Transverse colon (tissue), 4 donors: ENCODE data around the gene C1orf21. TPM values are rescaled to one million over a fixed set of nuclear protein-coding genes. Genes with fewer than 3 reads are reported as not detected.

ENCODE experiments used
- DNase-seq: peaks from one replicate; pipeline ENCODE4 v3.0.0-alpha.2; 2019
- H3K27ac ChIP-seq, 4 donors: fragments of 200-600 bp; sonication (generic); 2 replicates each; pipeline ENCODE4 v1.5.1; 2016 to 2018; ENCODE audit warnings: inconsistent platforms in 4 of 4
- H3K27me3 ChIP-seq: fragments of 200-600 bp; sonication (generic); 2 replicates; pipeline ENCODE4 v1.5.1; 2017; ENCODE audit warnings: inconsistent platforms
- H3K36me3 ChIP-seq, 4 donors: fragments of 200-600 bp; sonication (generic); 2 replicates each; pipeline ENCODE4 v1.5.1; 2017 to 2019; ENCODE audit warnings: inconsistent platforms in 4 of 4
- H3K4me1 ChIP-seq, 4 donors: fragments of 200-600 bp; sonication (generic); 2 replicates each; pipeline ENCODE4 v1.5.1; 2017 to 2020; ENCODE audit warnings: inconsistent platforms in 4 of 4
- H3K4me3 ChIP-seq, 4 donors: fragments of 200-600 bp; sonication (generic); 1 replicate in 1 of 4; 2 replicates in 3 of 4; pipeline versions ENCODE4 v1.5.1 to v1.6.1; 2017 to 2019; ENCODE audit warnings: inconsistent platforms in 4 of 4
- H3K9me3 ChIP-seq, 2 donors: fragments of 200-600 bp; sonication (generic); 2 replicates each; pipeline ENCODE4 v1.5.1; 2017 to 2019; ENCODE audit warnings: inconsistent platforms in 2 of 2
- EP300 ChIP-seq: sonication (generic); formaldehyde crosslinking; IDR thresholded peaks from one replicate; pipeline ENCODE4 v1.6.1; 2017; ENCODE audit warnings: antibody characterized with exemption, low read depth
- POLR2A ChIP-seq: fragments of 450-650 bp; IDR thresholded peaks from one replicate; pipeline ENCODE4 v1.6.1; 2016; ENCODE audit warnings: antibody characterized with exemption, mild to moderate bottlenecking, moderate library complexity
- POLR2AphosphoS5 ChIP-seq, 3 donors: sonication (generic); formaldehyde crosslinking; IDR thresholded peaks; one replicate each; pipeline ENCODE4 v1.6.1; 2016; ENCODE audit warnings: antibody characterized with exemption in 3 of 3
- WGBS, 2 donors: methylation state at CpG; one replicate each; pipeline ENCODE4 v1.1.5; 2018; ENCODE audit warnings: low coverage in 1 of 2; 5-methylcytosine and 5-hydroxymethylcytosine counted together
- in situ Hi-C, 4 donors: fragments of 200-750 bp; cut with MboI; loops; one replicate each; pipeline versions ENCODE4 v1.15.0 to v1.15.1; 2017; ENCODE audit warnings: low sequenced_read_pairs in 3 of 4, low pct_ligation_motif_present in 1 of 4, low pct_unique_long_range_greater_than_20kb in 1 of 4
- intact Hi-C: fragments of 100-400 bp; cut with DNase I; formaldehyde crosslinking; loops from one replicate; pipeline ENCODE4 v1.15.1; 2023; ENCODE audit warnings: low total_unique reads
- total RNA-seq, 4 donors: library from RNA; depleted of rRNA; stranded (reverse); fragments of >200 nt; gene quantifications; one replicate each; pipeline ENCODE4 v1.1.0, GENCODE V29; 2016
- TF ChIP-seq, protein P1 (sequence below), 5 experiments: fragments of 200-600 bp in 3 of 5; fragments of 450-650 bp in 2 of 5; sonication (generic) in 3 of 5; IDR thresholded peaks; 1 replicate in 2 of 5; 2 replicates in 3 of 5; pipeline ENCODE4 v1.5.1; 2016 to 2017; ENCODE audit warnings: antibody characterized with exemption in 5 of 5, inconsistent platforms in 3 of 5, mild to moderate bottlenecking in 2 of 5, moderate library complexity in 1 of 5

C1orf21 gene
- total RNA-seq, 4 donors from 2014 or later = 38.4 to 70.0 (median 62.4) TPM

GRCh38 chr1:184483101-184483683, 96.4 kb downstream of the C1orf21 start:
- no peak overlapping the region for H3K4me3 ChIP-seq
- no peaks in the 10 kb centered on the region for H3K9me3 ChIP-seq
- in situ Hi-C loops (no loop called here), intact Hi-C loops (no loop called here)
- H3K27ac ChIP-seq = peak overlapping the region; percentile 67 to 84 (median 75)
- H3K4me1 ChIP-seq = peaks cover 33 to 76% (median 44%) of the 10 kb centered on the region in 4 donors
- TF ChIP-seq EP300 (no peak), POLR2AphosphoS5 (IDR thresholded peaks at IDR 0.05) (peak; percentile 21 to 68 (median 44))
- DNase-seq = peak; percentile 38
- WGBS, 2 donors = 57 to 61% methylated on average over 3 of the region's 3 CpGs
- H3K36me3 ChIP-seq = peaks cover 0 to 4% (median 0%) of the 10 kb centered on the region in 4 donors
- H3K27me3 ChIP-seq = no peaks in the 10 kb centered on the region

DNA sequence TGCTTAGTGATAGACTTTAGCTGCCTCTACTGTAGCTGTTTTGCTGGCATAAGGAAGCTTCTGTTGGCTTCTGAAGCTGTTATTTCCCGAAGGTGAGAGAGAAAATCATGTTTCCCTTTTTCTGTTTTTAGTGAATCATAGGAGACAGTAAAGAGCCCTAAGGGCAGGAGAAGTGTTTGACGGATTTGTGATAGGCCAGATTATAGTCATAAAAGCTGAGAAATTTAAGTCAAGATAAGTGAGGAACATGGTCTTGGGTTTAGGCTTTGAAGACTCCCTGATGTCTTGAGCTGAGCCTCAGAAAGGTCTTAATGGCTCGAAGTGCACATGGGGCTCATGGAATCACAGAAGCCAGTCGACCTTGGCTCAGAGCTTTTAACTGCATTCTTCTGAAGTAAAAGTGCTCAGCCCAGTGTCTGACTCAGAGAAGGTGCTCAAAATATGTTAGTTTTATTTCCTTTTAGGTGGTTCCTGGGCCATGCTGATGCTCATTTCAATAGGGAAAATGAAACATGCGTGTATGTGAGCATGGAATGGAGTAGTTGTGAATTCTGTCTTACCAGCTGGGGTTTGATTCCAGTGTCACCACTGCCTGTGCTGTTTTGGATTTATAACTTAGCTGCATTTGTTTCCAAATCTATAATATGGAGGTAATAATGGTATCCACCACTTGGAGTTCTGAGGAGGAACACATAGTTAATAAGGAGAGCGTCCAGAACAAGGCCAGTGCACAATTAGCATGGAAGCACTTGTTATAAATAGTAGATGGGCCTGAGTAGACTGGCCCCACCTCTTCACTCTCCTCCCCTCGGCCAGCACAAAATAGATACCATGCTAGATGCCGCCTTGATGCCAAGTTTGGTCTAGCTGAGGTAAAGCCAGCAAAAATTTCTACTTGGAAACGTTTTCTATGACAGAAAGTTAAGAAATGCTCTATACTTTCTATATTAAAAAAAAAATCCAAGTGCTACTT, 99.2 kb downstream of the C1orf21 start:
- Histone ChIP-seq H3K36me3 (no peaks in the 10 kb centered on the region), H3K27ac (peak overlapping the region; percentile 67 to 84 (median 75)), H3K4me3 (no peak overlapping the region), H3K9me3 (no peaks in the 10 kb centered on the region), H3K4me1 (peaks cover 45 to 74% (median 54%) of the 10 kb centered on the region in 4 donors), H3K27me3 (no peaks in the 10 kb centered on the region)
- no peak for TF ChIP-seq POLR2A
- TF ChIP-seq, protein P1, sequence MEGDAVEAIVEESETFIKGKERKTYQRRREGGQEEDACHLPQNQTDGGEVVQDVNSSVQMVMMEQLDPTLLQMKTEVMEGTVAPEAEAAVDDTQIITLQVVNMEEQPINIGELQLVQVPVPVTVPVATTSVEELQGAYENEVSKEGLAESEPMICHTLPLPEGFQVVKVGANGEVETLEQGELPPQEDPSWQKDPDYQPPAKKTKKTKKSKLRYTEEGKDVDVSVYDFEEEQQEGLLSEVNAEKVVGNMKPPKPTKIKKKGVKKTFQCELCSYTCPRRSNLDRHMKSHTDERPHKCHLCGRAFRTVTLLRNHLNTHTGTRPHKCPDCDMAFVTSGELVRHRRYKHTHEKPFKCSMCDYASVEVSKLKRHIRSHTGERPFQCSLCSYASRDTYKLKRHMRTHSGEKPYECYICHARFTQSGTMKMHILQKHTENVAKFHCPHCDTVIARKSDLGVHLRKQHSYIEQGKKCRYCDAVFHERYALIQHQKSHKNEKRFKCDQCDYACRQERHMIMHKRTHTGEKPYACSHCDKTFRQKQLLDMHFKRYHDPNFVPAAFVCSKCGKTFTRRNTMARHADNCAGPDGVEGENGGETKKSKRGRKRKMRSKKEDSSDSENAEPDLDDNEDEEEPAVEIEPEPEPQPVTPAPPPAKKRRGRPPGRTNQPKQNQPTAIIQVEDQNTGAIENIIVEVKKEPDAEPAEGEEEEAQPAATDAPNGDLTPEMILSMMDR (IDR thresholded peaks at IDR 0.05) = no peak
- DNase-seq = no peak
- intact Hi-C loops (no loop called here), in situ Hi-C loops (no loop called here)
- WGBS, 2 donors = 73 to 80% methylated on average over 9 of the region's 9 CpGs

DNA sequence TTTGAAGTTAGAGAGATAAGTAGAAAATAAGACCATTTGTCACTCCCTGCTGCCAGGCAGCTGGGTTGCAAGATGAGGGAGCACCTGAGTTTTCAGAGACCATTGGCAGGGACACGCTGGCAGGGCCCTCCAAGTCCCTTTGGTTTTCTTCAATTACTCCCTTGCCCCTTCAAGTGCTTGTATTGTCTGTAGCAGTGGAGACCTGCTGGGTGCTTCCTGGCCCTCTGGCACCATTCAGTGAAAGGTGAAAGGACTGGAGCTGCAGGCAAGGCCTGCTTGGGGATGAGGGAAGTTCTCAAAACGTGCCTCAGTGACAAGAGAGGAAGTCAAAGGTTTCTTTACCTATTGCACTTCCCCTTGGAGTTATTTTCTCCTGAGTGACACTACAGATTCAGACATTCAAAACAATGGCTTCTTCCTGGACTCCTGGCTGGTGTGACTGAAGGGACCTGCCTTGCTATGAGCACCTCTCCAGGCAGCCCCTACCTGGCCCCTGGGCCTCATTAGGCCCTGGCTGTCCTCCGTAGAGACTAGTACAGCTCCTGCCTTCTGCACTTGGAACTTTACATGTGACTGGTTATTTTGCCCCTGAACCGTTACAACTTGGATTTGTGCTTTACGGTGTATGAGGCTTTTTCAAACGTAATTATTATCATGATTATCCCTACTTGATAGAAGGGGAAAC, 100.1 kb downstream of the C1orf21 start:
- TF ChIP-seq POLR2AphosphoS5 (IDR thresholded peaks at IDR 0.05) (no peak), EP300 (no peak), POLR2A (no peak)
- TF ChIP-seq, protein P1 (IDR thresholded peaks at IDR 0.05) = no peak

GRCh38 chr1:184487531-184488193, 100.8 kb downstream of the C1orf21 start:
- Histone ChIP-seq H3K27ac (peak overlapping the region in 2 of 4 donors; percentile 72 to 78), H3K4me3 (no peak overlapping the region), H3K36me3 (no peaks in the 10 kb centered on the region), H3K4me1 (peaks cover 59 to 82% (median 69%) of the 10 kb centered on the region in 4 donors), H3K9me3 (no peaks in the 10 kb centered on the region), H3K27me3 (no peaks in the 10 kb centered on the region)
- in situ Hi-C loops (no loop called here), intact Hi-C loops (no loop called here)
- DNase-seq = no peak
- TF ChIP-seq EP300 = no peak
- no peak for TF ChIP-seq POLR2AphosphoS5 (IDR thresholded peaks at IDR 0.05)
- TF ChIP-seq POLR2A = no peak
- TF ChIP-seq, protein P1 (IDR thresholded peaks at IDR 0.05) = no peak
- 80 to 89% methylated on average over 5 of the region's 5 CpGs for WGBS, 2 donors

More for the DNA sequence above, 100.1 kb downstream of the C1orf21 start:
- Histone ChIP-seq H3K27me3 (no peaks in the 10 kb centered on the region), H3K36me3 (no peaks in the 10 kb centered on the region), H3K4me1 (peaks cover 52 to 82% (median 63%) of the 10 kb centered on the region in 4 donors), H3K4me3 (no peak overlapping the region), H3K27ac (peak overlapping the region; percentile 67 to 84 (median 75)), H3K9me3 (no peaks in the 10 kb centered on the region)
- no peak for DNase-seq
- intact Hi-C loops (no loop called here), in situ Hi-C loops (no loop called here)
- WGBS, 2 donors = 83 to 95% methylated on average over 3 to 6 of the region's 6 CpGs
